ENCODE data around the gene MACROH2A2. TPM values are rescaled to one million over a fixed set of nuclear protein-coding genes. Genes with fewer than 3 reads are reported as not detected.

The MACROH2A2 gene
- total and polyA plus RNA-seq, 5 donors from 2014 or later: 2.4 to 4.1 (median 3.3) TPM

- H3K9me3 ChIP-seq (ENCODE audit: control insufficient read depth in 2 of 2, low read length in 2 of 2): no peaks in the 10 kb centered on the region
- ATAC-seq (ENCODE audit: low read depth in 2 of 2) (no peak), DNase-seq (peak in 1 of 3 donors; percentile 9)
- Mint-ChIP-seq H3K4me3 (no peak overlapping the region), H3K4me1 (peaks cover 0 to 5% (median under 1%) of the 10 kb centered on the region in 4 donors), H3K9me3 (no peaks in the 10 kb centered on the region), H3K27me3 (peaks cover 13% of the 10 kb centered on the region), H3K36me3 (no peaks in the 10 kb centered on the region), H3K27ac (no peak overlapping the region)
- H3K4me1 ChIP-seq (ENCODE audit: control insufficient read depth, insufficient read depth, low read length, poor library complexity, severe bottlenecking): no peaks in the 10 kb centered on the region
- no peak overlapping the region for H3K27ac ChIP-seq (ENCODE audit: insufficient read depth, low read length, poor library complexity, severe bottlenecking)
- no peak overlapping the region for H3K4me3 ChIP-seq (ENCODE audit: low read depth, low read length)
- no peaks in the 10 kb centered on the region for H3K27me3 ChIP-seq (ENCODE audit: control insufficient read depth, insufficient read depth, low read length)
- H3K36me3 ChIP-seq (ENCODE audit: control insufficient read depth, insufficient read depth, low read length): no peaks in the 10 kb centered on the region
These were observed 31.5 kb downstream of the MACROH2A2 start for GRCh38 chr10:70084189-70084588.

GRCh38 chr10:70085975-70086613 lies 33.4 kb downstream of the MACROH2A2 start:
- Histone ChIP-seq H3K9me3 (ENCODE audit: control insufficient read depth in 2 of 2, low read length in 2 of 2) (no peaks in the 10 kb centered on the region), H3K36me3 (ENCODE audit: control insufficient read depth, insufficient read depth, low read length) (no peaks in the 10 kb centered on the region), H3K27me3 (ENCODE audit: control insufficient read depth, insufficient read depth, low read length) (no peaks in the 10 kb centered on the region), H3K27ac (ENCODE audit: insufficient read depth, low read length, poor library complexity, severe bottlenecking) (no peak overlapping the region), H3K4me3 (ENCODE audit: low read depth, low read length) (no peak overlapping the region), H3K4me1 (ENCODE audit: control insufficient read depth, insufficient read depth, low read length, poor library complexity, severe bottlenecking) (no peaks in the 10 kb centered on the region)
- no peak overlapping the region for H3K27ac Mint-ChIP-seq
- no peaks in the 10 kb centered on the region for H3K36me3 Mint-ChIP-seq
- peaks cover 0 to 6% (median 5%) of the 10 kb centered on the region in 4 donors for H3K4me1 Mint-ChIP-seq
- peaks cover 5% of the 10 kb centered on the region for H3K27me3 Mint-ChIP-seq
- ATAC-seq (ENCODE audit: low read depth in 2 of 2) (no peak), DNase-seq (no peak)
- H3K4me3 Mint-ChIP-seq: no peak overlapping the region
- H3K9me3 Mint-ChIP-seq: no peaks in the 10 kb centered on the region

GRCh38 chr10:70087616-70088307 lies 35.1 kb downstream of the MACROH2A2 start:
- H3K4me1 Mint-ChIP-seq: peaks cover 2 to 19% (median 12%) of the 10 kb centered on the region in 4 donors
- no peaks in the 10 kb centered on the region for H3K36me3 Mint-ChIP-seq
- Histone ChIP-seq H3K4me1 (ENCODE audit: control insufficient read depth, insufficient read depth, low read length, poor library complexity, severe bottlenecking) (peaks cover 13% of the 10 kb centered on the region), H3K27me3 (ENCODE audit: control insufficient read depth, insufficient read depth, low read length) (no peaks in the 10 kb centered on the region), H3K36me3 (ENCODE audit: control insufficient read depth, insufficient read depth, low read length) (no peaks in the 10 kb centered on the region), H3K4me3 (ENCODE audit: low read depth, low read length) (no peak overlapping the region), H3K27ac (ENCODE audit: insufficient read depth, low read length, poor library complexity, severe bottlenecking) (no peak overlapping the region), H3K9me3 (ENCODE audit: control insufficient read depth in 2 of 2, low read length in 2 of 2) (no peaks in the 10 kb centered on the region)
- ATAC-seq (ENCODE audit: low read depth in 2 of 2): no peak
- H3K4me3 Mint-ChIP-seq: no peak overlapping the region
- no peak for DNase-seq
- H3K9me3 Mint-ChIP-seq: no peaks in the 10 kb centered on the region
- H3K27me3 Mint-ChIP-seq: no peaks in the 10 kb centered on the region
- no peak overlapping the region for H3K27ac Mint-ChIP-seq

GRCh38 chr10:70088308-70088698 lies 35.7 kb downstream of the MACROH2A2 start:
- DNase-seq (no peak), ATAC-seq (ENCODE audit: low read depth in 2 of 2) (no peak)
- no peak overlapping the region for H3K4me3 Mint-ChIP-seq
- H3K27ac Mint-ChIP-seq: no peak overlapping the region
- Histone ChIP-seq H3K4me3 (ENCODE audit: low read depth, low read length) (no peak overlapping the region), H3K27me3 (ENCODE audit: control insufficient read depth, insufficient read depth, low read length) (no peaks in the 10 kb centered on the region), H3K4me1 (ENCODE audit: control insufficient read depth, insufficient read depth, low read length, poor library complexity, severe bottlenecking) (peaks cover 18% of the 10 kb centered on the region), H3K9me3 (ENCODE audit: control insufficient read depth in 2 of 2, low read length in 2 of 2) (no peaks in the 10 kb centered on the region), H3K27ac (ENCODE audit: insufficient read depth, low read length, poor library complexity, severe bottlenecking) (no peak overlapping the region), H3K36me3 (ENCODE audit: control insufficient read depth, insufficient read depth, low read length) (no peaks in the 10 kb centered on the region)
- H3K9me3 Mint-ChIP-seq: no peaks in the 10 kb centered on the region
- peaks cover 2 to 24% (median 15%) of the 10 kb centered on the region in 4 donors for H3K4me1 Mint-ChIP-seq
- no peaks in the 10 kb centered on the region for H3K27me3 Mint-ChIP-seq
- H3K36me3 Mint-ChIP-seq: no peaks in the 10 kb centered on the region

GRCh38 chr10:70090013-70090412 lies 37.4 kb downstream of the MACROH2A2 start:
- Histone ChIP-seq H3K36me3 (ENCODE audit: control insufficient read depth, insufficient read depth, low read length) (no peaks in the 10 kb centered on the region), H3K4me1 (ENCODE audit: control insufficient read depth, insufficient read depth, low read length, poor library complexity, severe bottlenecking) (peaks cover 30% of the 10 kb centered on the region), H3K27me3 (ENCODE audit: control insufficient read depth, insufficient read depth, low read length) (no peaks in the 10 kb centered on the region), H3K4me3 (ENCODE audit: low read depth, low read length) (no peak overlapping the region), H3K27ac (ENCODE audit: insufficient read depth, low read length, poor library complexity, severe bottlenecking) (no peak overlapping the region), H3K9me3 (ENCODE audit: control insufficient read depth in 2 of 2, low read length in 2 of 2) (no peaks in the 10 kb centered on the region)
- H3K4me3 Mint-ChIP-seq: peak overlapping the region in 1 of 4 donors; percentile 57
- H3K27me3 Mint-ChIP-seq: no peaks in the 10 kb centered on the region
- ATAC-seq (ENCODE audit: low read depth in 2 of 2) (no peak), DNase-seq (no peak)
- H3K4me1 Mint-ChIP-seq: peaks cover 5 to 40% (median 22%) of the 10 kb centered on the region in 4 donors
- peaks cover 5% of the 10 kb centered on the region for H3K36me3 Mint-ChIP-seq
- no peaks in the 10 kb centered on the region for H3K9me3 Mint-ChIP-seq
- peak overlapping the region in 1 of 3 donors; percentile 13 for H3K27ac Mint-ChIP-seq

- H3K4me1 ChIP-seq (ENCODE audit: control insufficient read depth, insufficient read depth, low read length, poor library complexity, severe bottlenecking): peaks cover 30% of the 10 kb centered on the region
- H3K9me3 Mint-ChIP-seq: no peaks in the 10 kb centered on the region
- H3K27ac ChIP-seq (ENCODE audit: insufficient read depth, low read length, poor library complexity, severe bottlenecking): no peak overlapping the region
- H3K36me3 Mint-ChIP-seq: peaks cover 5% of the 10 kb centered on the region
- H3K27me3 Mint-ChIP-seq: no peaks in the 10 kb centered on the region
- H3K36me3 ChIP-seq (ENCODE audit: control insufficient read depth, insufficient read depth, low read length): peaks cover 3% of the 10 kb centered on the region
- H3K4me3 ChIP-seq (ENCODE audit: low read depth, low read length): no peak overlapping the region
- ATAC-seq (ENCODE audit: low read depth in 2 of 2) (no peak), DNase-seq (no peak)
- H3K4me3 Mint-ChIP-seq: no peak overlapping the region
- H3K27me3 ChIP-seq (ENCODE audit: control insufficient read depth, insufficient read depth, low read length): no peaks in the 10 kb centered on the region
- H3K4me1 Mint-ChIP-seq: peaks cover 5 to 45% (median 23%) of the 10 kb centered on the region in 4 donors
- H3K27ac Mint-ChIP-seq: no peak overlapping the region
- H3K9me3 ChIP-seq (ENCODE audit: control insufficient read depth in 2 of 2, low read length in 2 of 2): no peaks in the 10 kb centered on the region
These were observed 38.3 kb downstream of the MACROH2A2 start for GRCh38 chr10:70090951-70091350.

GRCh38 chr10:70092389-70092718 lies 39.7 kb downstream of the MACROH2A2 start:
- Mint-ChIP-seq H3K4me1 (peaks cover 5 to 50% (median 29%) of the 10 kb centered on the region in 4 donors), H3K4me3 (peak overlapping the region; percentile 80 to 98 (median 88)), H3K27ac (peak overlapping the region; percentile 95 to 96 (median 96)), H3K9me3 (no peaks in the 10 kb centered on the region), H3K36me3 (peaks cover 8% of the 10 kb centered on the region), H3K27me3 (no peaks in the 10 kb centered on the region)
- no peaks in the 10 kb centered on the region for H3K9me3 ChIP-seq (ENCODE audit: control insufficient read depth in 2 of 2, low read length in 2 of 2)
- no peaks in the 10 kb centered on the region for H3K27me3 ChIP-seq (ENCODE audit: control insufficient read depth, insufficient read depth, low read length)
- H3K27ac ChIP-seq (ENCODE audit: insufficient read depth, low read length, poor library complexity, severe bottlenecking): peak overlapping the region; percentile 71
- peak overlapping the region; percentile 86 for H3K4me3 ChIP-seq (ENCODE audit: low read depth, low read length)
- ATAC-seq (ENCODE audit: low read depth in 2 of 2): peak; percentile 32 to 44
- no peak for DNase-seq
- H3K36me3 ChIP-seq (ENCODE audit: control insufficient read depth, insufficient read depth, low read length): peaks cover 7% of the 10 kb centered on the region
- H3K4me1 ChIP-seq (ENCODE audit: control insufficient read depth, insufficient read depth, low read length, poor library complexity, severe bottlenecking): peaks cover 30% of the 10 kb centered on the region
